HepG2 (cell line): ENCODE results near the gene ABHD12.

Experiments
- RAD21 ChIP-seq: fragments of 450-650 bp; formaldehyde crosslinking; IDR thresholded peaks from 2 replicates; pipeline ENCODE4 v1.5.0; 2020; ENCODE audit warnings: mild to moderate bottlenecking
- TCF12 ChIP-seq, 2 experiments: fragments of 450-650 bp in 1 of 2; sonication (generic) in 1 of 2; formaldehyde crosslinking in 1 of 2; IDR thresholded peaks; 2 replicates each; pipeline versions ENCODE4 v1.6.1 to v1.8.0; 2017 to 2022; ENCODE audit warnings: antibody characterized with exemption in 1 of 2, mild to moderate bottlenecking in 1 of 2, missing genetic modification reagents in 1 of 2, moderate library complexity in 1 of 2
- ZBTB3 ChIP-seq: sonication (generic); formaldehyde crosslinking; IDR thresholded peaks from 2 replicates; pipeline ENCODE4 v1.4.0; 2020; ENCODE audit warnings: low read depth, mild to moderate bottlenecking, moderate library complexity, missing genetic modification reagents, borderline replicate concordance
- TF ChIP-seq, protein P1 (sequence below): sonication (generic); formaldehyde crosslinking; IDR thresholded peaks from 2 replicates; pipeline ENCODE4 v1.5.0; 2020; ENCODE audit warnings: mild to moderate bottlenecking, missing genetic modification reagents, moderate library complexity
- TF ChIP-seq, protein P2 (sequence below): sonication (generic); formaldehyde crosslinking; IDR thresholded peaks from 2 replicates; pipeline ENCODE4 v1.4.0; 2020; ENCODE audit warnings: mild to moderate bottlenecking, missing genetic modification reagents

DNA sequence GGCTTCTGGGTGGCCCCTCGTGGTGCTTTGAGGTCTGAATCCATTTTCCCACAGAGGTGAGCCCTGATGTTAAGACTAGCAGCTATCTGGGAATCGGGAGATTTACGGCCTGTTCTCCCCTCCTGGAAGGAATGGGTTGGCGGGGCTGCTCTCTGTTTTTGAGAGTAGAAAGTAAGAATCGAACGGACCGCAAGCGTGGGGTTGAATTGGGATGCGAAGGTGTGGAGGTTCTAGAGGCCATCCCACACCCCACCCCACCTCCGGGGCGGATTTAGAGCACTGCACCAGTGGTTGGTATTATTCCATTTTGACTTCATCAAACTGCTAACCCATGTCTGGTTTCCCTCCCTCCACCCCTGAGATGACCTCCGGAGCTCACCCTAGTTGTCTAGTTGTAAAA, 131.3 kb downstream of the ABHD12 start:
- no peak for TF ChIP-seq ZBTB3 (CRISPR knock-in tag)
- TF ChIP-seq, protein P1, sequence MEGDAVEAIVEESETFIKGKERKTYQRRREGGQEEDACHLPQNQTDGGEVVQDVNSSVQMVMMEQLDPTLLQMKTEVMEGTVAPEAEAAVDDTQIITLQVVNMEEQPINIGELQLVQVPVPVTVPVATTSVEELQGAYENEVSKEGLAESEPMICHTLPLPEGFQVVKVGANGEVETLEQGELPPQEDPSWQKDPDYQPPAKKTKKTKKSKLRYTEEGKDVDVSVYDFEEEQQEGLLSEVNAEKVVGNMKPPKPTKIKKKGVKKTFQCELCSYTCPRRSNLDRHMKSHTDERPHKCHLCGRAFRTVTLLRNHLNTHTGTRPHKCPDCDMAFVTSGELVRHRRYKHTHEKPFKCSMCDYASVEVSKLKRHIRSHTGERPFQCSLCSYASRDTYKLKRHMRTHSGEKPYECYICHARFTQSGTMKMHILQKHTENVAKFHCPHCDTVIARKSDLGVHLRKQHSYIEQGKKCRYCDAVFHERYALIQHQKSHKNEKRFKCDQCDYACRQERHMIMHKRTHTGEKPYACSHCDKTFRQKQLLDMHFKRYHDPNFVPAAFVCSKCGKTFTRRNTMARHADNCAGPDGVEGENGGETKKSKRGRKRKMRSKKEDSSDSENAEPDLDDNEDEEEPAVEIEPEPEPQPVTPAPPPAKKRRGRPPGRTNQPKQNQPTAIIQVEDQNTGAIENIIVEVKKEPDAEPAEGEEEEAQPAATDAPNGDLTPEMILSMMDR (CRISPR knock-in tag): no peak
- no peak for TF ChIP-seq RAD21
- no peak for TF ChIP-seq TCF12 (IDR thresholded peaks at IDR 0.05)
- TF ChIP-seq TCF12 (CRISPR knock-in tag; IDR thresholded peaks at IDR 0.05): no peak
- TF ChIP-seq, protein P2, sequence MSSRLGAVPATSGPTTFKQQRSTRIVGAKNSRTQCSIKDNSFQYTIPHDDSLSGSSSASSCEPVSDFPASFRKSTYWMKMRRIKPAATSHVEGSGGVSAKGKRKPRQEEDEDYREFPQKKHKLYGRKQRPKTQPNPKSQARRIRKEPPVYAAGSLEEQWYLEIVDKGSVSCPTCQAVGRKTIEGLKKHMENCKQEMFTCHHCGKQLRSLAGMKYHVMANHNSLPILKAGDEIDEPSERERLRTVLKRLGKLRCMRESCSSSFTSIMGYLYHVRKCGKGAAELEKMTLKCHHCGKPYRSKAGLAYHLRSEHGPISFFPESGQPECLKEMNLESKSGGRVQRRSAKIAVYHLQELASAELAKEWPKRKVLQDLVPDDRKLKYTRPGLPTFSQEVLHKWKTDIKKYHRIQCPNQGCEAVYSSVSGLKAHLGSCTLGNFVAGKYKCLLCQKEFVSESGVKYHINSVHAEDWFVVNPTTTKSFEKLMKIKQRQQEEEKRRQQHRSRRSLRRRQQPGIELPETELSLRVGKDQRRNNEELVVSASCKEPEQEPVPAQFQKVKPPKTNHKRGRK (CRISPR knock-in tag): no peak
